ENCODE measurements around the gene ABR.

DNA sequence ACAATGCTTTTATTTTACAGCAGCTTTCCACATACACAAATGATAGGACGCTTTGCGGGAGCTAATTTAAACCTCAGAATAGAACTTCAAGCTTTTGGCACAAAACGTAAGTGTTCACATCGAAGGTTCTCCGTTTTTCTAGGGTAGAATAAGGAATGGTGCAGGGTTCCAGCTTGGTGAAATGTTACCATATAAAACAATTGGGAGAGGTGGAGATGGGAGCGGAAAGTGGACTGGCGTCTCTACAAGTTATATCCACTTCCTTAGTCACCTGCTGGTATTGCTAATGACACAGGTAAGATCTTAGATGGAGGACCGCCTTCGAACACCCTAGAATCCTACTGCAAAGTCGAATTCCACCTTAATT is 198.5 kb downstream of the ABR start:
- TF ChIP-seq, protein P1, sequence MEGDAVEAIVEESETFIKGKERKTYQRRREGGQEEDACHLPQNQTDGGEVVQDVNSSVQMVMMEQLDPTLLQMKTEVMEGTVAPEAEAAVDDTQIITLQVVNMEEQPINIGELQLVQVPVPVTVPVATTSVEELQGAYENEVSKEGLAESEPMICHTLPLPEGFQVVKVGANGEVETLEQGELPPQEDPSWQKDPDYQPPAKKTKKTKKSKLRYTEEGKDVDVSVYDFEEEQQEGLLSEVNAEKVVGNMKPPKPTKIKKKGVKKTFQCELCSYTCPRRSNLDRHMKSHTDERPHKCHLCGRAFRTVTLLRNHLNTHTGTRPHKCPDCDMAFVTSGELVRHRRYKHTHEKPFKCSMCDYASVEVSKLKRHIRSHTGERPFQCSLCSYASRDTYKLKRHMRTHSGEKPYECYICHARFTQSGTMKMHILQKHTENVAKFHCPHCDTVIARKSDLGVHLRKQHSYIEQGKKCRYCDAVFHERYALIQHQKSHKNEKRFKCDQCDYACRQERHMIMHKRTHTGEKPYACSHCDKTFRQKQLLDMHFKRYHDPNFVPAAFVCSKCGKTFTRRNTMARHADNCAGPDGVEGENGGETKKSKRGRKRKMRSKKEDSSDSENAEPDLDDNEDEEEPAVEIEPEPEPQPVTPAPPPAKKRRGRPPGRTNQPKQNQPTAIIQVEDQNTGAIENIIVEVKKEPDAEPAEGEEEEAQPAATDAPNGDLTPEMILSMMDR (conservative IDR thresholded peaks at IDR 0.05; ENCODE audit: low read length): peak; percentile 9; the same call in 1 of the 2 replicates
- no peak for TF ChIP-seq EZH2phosphoT487 (IDR thresholded peaks at IDR 0.05; ENCODE audit: borderline replicate concordance)

All from Loucy (cell line).